Right cardiac atrium (tissue), 5 donors: ENCODE measurements around the gene PRR15. TPM values are rescaled to one million over a fixed set of nuclear protein-coding genes. Genes with fewer than 3 reads are reported as not detected.

ENCODE experiments used
- ATAC-seq, 2 donors: fragments of 200-7000 bp; cut with Tn5 transposase; one replicate each; pipeline versions ENCODE4 v1.8.0 to v1.9.1; 2020; ENCODE audit warnings: moderate library complexity in 2 of 2, mild to moderate bottlenecking in 1 of 2
- DNase-seq, 3 donors: peaks; one replicate each; pipeline ENCODE4 v3.0.0-alpha.2; 2020
- H3K27ac ChIP-seq: one replicate; pipeline ENCODE4 v1.5.1; 2013; ENCODE audit warnings: mild to moderate bottlenecking, low read length, control low read depth, moderate library complexity
- H3K27me3 ChIP-seq: one replicate; pipeline ENCODE4 v1.6.1; 2013; ENCODE audit not compliant: control insufficient read depth, insufficient read depth
- H3K4me1 ChIP-seq: one replicate; pipeline ENCODE4 v1.6.1; 2013; ENCODE audit warnings: low read length; ENCODE audit not compliant: control insufficient read depth, insufficient read depth
- H3K4me3 ChIP-seq: one replicate; pipeline ENCODE4 v1.5.1; 2013; ENCODE audit warnings: low read length, control low read depth
- H3K9me3 ChIP-seq: one replicate; pipeline ENCODE4 v1.6.1; 2013; ENCODE audit warnings: low read length; ENCODE audit not compliant: control insufficient read depth
- whole genome bisulfite sequencing: extraction: QIAGEN DNeasy Blood & Tissue Kit; methylation state at CpG from one replicate; pipeline ENCODE4 v1.1.7; 2013; 5-methylcytosine and 5-hydroxymethylcytosine counted together
- intact Hi-C, 4 donors: fragments of 100-400 bp; cut with DNase I; formaldehyde crosslinking; loops; one replicate each; pipeline versions ENCODE4 v1.11.0 to v1.14.0; 2022 to 2023
- polyA plus RNA-seq: library from polyadenylated mRNA; stranded (reverse); fragments of 200-250 nt; gene quantifications from one replicate; pipeline ENCODE4 v1.2.3, GENCODE V29; 2013
- total RNA-seq, 4 donors: library from RNA; stranded (reverse); fragmentation: NEBNext Ultra II Directional; extraction: Animal tissue kit (Norgen Biotek cat#: 25700); gene quantifications; one replicate each; pipeline ENCODE4 v1.2.1, GENCODE V29; 2021
- donor health status: healthy with polysubstance abuse.
- donor health status: DM: no; HTN: yes; CAD: no.
- donor health status: DM: no; HTN: no; CAD: no.
- donor health status: DM: no; HTN: yes; CAD: no; lungs with severe emphysema.
- donor health status: DM: yes; HTN: yes; CAD: no.

PRR15 gene
- total and polyA plus RNA-seq, 5 donors = 0.49 to 1.5 (median 0.68) TPM

DNA sequence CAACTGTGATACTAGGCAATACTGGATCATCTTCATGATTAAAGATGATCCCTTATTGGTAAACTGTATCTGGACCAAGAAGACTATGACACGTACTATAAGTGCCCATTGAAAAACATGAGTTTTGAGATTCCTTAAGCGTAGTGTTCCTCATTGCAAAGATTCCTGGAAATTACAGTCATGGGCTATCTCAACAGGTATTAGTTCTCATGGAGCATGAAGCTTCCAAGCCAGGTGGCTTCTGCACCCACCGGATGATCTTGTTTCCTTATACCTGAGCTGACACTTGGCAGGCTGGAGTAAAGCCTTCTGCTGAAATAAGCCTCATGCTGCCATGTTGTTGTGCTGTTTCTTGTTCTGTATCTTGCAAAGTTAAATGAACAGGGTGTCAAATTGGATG is 8.6 kb upstream of the PRR15 start:
- Histone ChIP-seq H3K27me3 (no peaks in the 10 kb centered on the region), H3K4me1 (no peaks in the 10 kb centered on the region), H3K27ac (no peak overlapping the region), H3K9me3 (no peaks in the 10 kb centered on the region), H3K4me3 (no peak overlapping the region)
- ATAC-seq = no peak
- 93% methylated on average over 3 of the region's 3 CpGs for WGBS
- DNase-seq = no peak
- intact Hi-C loops = no loop called here

DNA sequence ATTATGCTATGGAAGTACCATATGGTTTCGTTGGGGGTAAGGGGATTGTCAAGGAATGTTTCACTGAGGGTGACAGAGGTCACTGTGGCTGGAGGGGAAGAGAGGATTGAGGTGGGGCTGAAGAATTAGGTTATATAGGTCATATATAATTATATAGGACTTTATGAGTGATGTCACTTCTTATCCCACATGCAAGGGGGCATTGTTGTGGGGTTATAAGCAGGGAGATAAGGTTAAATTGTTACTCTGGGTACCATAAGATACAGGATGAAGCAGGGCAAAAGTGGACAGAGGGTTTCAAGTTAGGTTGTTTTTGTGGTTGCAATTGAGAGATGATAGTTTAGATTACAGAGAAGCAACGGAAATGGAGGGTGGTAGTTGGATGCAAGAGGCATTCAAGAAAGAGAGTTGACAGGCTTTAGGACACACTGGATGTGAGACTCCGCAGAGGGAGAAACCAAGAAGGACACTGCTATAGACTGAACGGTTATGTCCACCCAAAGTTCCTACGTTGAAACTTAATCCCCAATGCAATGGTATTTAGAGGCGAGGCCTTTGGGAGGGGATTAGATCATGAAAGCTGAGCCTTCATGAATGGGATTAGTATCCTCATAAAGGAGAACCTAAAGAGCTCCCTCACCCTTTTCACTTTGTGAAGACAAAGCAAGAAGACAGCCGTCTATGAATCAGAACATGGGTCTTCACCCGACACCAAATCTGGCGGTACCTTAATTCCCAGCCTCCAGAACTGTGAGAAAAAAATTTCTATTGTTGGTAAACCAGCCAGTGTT is 7.0 kb upstream of the PRR15 start:
- Histone ChIP-seq H3K9me3 (no peaks in the 10 kb centered on the region), H3K4me1 (no peaks in the 10 kb centered on the region), H3K27me3 (no peaks in the 10 kb centered on the region), H3K4me3 (no peak overlapping the region), H3K27ac (no peak overlapping the region)
- DNase-seq (no peak), ATAC-seq (no peak)
- 87% methylated on average over 9 of the region's 9 CpGs for WGBS
- intact Hi-C loops = no loop called here

DNA sequence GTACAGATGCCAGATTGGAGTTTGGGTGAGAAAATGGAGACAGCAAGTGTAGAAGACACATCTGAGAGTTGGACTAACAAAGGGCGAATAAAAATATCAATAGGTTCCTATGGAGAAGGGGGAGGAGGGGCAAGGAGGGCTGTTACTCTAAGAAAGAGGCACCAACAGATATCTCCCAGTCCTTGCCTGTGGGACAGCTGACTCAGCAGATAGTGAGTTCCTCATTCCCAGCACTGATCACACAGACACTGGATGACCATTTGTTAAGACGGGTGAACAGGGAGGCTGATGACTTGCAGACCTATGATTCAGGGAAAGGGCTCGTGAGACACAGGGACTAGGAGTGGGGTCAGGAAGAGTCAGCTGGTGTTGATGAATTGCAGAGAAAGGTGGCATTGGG is 5.7 kb upstream of the PRR15 start:
- WGBS = 44% methylated on average over 3 of the region's 3 CpGs
- intact Hi-C loops = no loop called here
- no peak overlapping the region for H3K27ac ChIP-seq
- H3K9me3 ChIP-seq = no peaks in the 10 kb centered on the region
- ATAC-seq = peak in 1 of 2 donors; percentile 33
- DNase-seq = no peak
- no peak overlapping the region for H3K4me3 ChIP-seq
- H3K4me1 ChIP-seq = no peaks in the 10 kb centered on the region
- H3K27me3 ChIP-seq = no peaks in the 10 kb centered on the region

DNA sequence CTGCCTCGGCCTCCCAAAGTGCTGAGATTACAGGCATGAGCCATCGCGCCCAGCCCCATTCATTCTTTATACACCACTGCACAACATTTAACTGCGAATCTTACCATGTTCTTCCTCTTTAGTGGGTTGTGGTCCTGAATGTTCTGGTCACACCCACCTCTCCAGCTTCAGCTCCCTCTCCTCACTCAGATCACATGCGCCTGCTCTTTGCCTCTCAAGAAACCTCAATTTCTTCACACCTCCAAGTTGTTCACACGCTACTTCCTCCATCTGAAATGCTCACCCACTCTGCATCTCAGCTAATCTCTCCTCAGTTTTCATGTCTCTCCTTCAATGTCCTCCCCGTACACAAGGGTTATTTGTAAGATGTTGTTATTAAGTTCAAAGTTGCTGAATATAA is 2.4 kb upstream of the PRR15 start:
- Histone ChIP-seq H3K27me3 (no peaks in the 10 kb centered on the region), H3K27ac (no peak overlapping the region), H3K4me1 (no peaks in the 10 kb centered on the region), H3K4me3 (no peak overlapping the region), H3K9me3 (no peaks in the 10 kb centered on the region)
- WGBS = 86% methylated on average over 7 of the region's 7 CpGs
- ATAC-seq (no peak), DNase-seq (no peak)
- intact Hi-C loops = no loop called here

DNA sequence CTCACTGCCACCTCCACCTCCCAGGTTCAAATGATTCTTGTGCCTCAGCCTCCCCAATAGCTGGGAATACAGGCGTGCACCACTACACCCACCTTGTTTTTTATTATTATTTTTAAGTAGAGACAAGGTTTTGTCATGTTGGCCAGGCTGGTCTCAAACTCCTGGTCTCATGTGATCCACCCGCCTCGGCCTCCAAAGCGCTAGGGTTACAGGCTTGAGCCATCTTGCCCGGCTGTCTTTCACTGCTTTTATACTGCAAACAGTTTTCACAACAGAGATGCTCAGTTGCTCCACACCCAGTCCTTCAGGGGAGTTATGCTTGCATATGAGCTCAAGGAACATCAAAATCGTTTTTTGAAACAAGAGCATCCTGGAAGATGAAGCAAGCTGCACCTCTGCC is 1.3 kb upstream of the PRR15 start:
- WGBS = 81% methylated on average over 6 of the region's 6 CpGs

DNA sequence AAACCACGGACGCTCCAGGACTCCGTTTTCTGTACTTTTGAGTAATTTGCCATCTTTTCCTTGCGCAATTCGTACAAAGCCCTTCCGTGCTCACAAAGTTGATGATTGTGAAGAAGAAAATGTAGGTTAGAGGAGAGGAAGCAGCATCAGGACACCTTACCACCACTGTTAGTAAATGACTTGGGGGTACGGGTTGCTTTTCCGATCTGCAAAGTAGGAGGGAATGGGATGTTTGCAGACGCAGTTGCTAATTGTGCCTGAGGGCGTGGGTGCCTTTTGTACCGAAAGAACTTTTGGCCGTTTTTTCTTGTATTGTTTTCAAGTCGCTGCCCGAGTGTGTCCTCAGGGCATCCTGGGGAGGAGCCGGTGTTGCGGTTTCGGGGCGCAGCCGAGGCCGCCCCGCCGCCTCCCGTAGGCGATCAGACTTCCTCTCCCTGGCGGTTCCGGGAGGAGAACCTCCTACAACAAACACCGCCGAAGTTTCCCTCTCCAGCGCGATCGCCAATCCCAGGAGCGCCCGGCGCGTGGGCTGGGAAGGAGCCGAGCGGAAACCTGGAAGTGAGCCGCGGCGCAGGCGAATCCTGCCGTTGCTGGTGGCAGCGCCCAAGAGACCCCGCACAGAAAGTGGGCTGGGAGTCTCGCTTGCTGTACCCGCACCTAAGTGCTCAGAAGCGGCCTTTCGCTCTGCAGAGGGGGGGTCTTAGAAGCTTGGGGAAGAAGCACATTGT is 1.0 kb downstream of the PRR15 start:
- peak overlapping the region; percentile 45 for H3K4me3 ChIP-seq
- WGBS = under 1% methylated on average over 48 of the region's 48 CpGs
- no peak overlapping the region for H3K27ac ChIP-seq
- H3K27me3 ChIP-seq = no peaks in the 10 kb centered on the region
- ATAC-seq = peak; percentile 73 to 88
- no peaks in the 10 kb centered on the region for H3K9me3 ChIP-seq
- intact Hi-C loops = no loop called here
- peak; percentile 65 to 86 (median 84) for DNase-seq
- H3K4me1 ChIP-seq = no peaks in the 10 kb centered on the region

More for the DNA sequence above, 1.3 kb upstream of the PRR15 start:
- Histone ChIP-seq H3K27me3 (no peaks in the 10 kb centered on the region), H3K9me3 (no peaks in the 10 kb centered on the region), H3K4me3 (no peak overlapping the region), H3K27ac (no peak overlapping the region), H3K4me1 (no peaks in the 10 kb centered on the region)
- no peak for ATAC-seq
- intact Hi-C loops = no loop called here
- no peak for DNase-seq

DNA sequence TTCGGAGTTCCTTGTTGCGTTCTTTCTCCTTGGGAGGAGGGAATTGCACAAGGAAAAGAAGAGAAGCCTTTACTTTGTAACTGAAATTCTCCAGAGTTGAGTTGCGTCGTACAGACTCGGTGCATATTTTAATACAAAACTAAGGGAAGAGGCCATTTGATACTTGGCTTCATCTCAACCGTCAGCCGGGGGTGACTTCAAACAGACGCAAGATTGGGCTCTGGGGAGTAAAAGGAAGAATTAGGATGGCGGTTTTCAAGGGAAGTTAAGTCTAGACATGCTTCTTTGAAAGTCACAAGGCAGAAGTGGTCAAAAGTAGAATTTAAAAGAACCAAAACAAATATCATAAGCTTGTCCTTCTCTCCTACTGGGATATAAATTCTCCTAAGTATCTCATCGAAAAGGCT is 1.6 kb downstream of the PRR15 start:
- Histone ChIP-seq H3K27ac (no peak overlapping the region), H3K9me3 (no peaks in the 10 kb centered on the region), H3K27me3 (no peaks in the 10 kb centered on the region), H3K4me1 (no peaks in the 10 kb centered on the region), H3K4me3 (peak overlapping the region; percentile 45)
- 2% methylated on average over 10 of the region's 10 CpGs for WGBS
- intact Hi-C loops = no loop called here
- DNase-seq = no peak
- no peak for ATAC-seq

DNA sequence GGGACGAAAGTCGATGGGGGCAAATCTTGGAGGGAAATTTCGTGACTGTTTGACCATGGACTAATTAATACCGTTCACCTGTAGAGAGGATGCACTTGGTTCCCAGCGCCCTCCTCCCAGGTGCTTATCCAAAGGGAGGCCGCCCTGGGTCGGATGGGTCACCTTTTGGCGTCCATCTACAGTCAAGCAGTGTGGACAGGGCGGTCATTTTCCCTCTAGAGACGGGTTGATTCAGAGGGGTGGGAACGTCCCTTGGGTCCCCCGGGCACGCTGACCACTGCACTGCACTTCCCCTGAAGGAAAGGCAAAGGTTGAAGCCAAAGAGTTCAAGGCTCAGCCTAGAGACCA is 2.0 kb downstream of the PRR15 start:
- H3K4me1 ChIP-seq = no peaks in the 10 kb centered on the region
- H3K27ac ChIP-seq = no peak overlapping the region
- no peaks in the 10 kb centered on the region for H3K27me3 ChIP-seq
- intact Hi-C loops = no loop called here
- no peaks in the 10 kb centered on the region for H3K9me3 ChIP-seq
- WGBS = 16% methylated on average over 13 of the region's 13 CpGs
- peak in 1 of 3 donors; percentile 18 for DNase-seq
- peak overlapping the region; percentile 46 for H3K4me3 ChIP-seq
- ATAC-seq = peak in 1 of 2 donors; percentile 10

DNA sequence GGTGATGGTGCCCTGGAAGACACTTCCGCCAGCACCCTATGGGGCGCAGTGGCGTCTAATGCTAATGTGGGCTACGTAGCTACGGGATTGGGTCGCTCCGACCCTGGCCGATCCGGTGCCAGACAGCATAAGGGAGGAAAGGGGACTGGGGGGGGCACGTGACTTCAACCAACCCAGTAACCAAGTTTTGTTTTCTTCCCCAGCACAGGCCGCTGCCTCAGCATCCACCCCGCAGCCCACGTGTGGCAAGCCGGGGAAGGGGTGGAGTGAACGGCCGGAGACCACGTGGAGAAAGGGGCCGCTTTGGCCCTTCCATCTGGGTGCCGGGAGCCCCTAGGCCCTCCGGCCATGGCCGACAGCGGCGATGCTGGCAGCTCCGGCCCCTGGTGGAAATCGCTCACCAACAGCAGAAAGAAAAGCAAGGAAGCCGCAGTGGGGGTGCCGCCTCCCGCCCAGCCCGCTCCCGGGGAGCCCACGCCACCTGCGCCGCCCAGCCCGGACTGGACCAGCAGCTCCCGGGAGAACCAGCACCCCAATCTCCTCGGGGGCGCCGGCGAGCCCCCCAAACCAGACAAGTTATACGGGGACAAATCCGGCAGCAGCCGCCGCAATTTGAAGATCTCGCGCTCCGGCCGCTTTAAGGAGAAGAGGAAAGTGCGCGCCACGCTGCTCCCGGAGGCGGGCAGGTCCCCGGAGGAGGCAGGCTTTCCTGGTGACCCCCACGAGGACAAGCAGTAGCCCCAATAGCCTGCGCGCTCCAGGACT is 2.5 kb downstream of the PRR15 start:
- WGBS = 4% methylated on average over 56 of the region's 56 CpGs
- no peaks in the 10 kb centered on the region for H3K9me3 ChIP-seq
- H3K27me3 ChIP-seq = no peaks in the 10 kb centered on the region
- peak; percentile 47 to 50 for ATAC-seq
- H3K27ac ChIP-seq = no peak overlapping the region
- peak; percentile 21 to 62 (median 61) for DNase-seq
- intact Hi-C loops = no loop called here
- H3K4me1 ChIP-seq = no peaks in the 10 kb centered on the region
- H3K4me3 ChIP-seq = peak overlapping the region; percentile 46

DNA sequence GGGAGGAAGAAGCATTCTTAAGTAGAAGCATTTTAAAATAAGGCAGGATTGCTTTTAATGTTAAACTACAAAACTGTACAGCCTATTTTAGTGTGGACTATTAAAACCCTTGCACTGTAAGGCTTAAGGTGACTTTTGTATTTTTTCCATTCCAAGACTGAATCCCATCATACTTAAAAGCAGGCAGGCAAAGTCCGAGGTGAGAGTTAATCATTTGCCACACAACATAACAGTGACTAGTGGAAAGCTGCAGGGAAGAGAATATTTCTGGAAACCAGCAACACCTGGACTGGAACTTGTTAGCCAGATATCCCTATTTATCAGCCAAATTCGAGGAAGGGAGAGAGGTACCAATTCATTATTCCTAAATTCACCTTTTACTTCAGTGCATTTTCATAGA is 3.5 kb downstream of the PRR15 start:
- WGBS = 89% methylated on average over 2 of the region's 2 CpGs

DNA sequence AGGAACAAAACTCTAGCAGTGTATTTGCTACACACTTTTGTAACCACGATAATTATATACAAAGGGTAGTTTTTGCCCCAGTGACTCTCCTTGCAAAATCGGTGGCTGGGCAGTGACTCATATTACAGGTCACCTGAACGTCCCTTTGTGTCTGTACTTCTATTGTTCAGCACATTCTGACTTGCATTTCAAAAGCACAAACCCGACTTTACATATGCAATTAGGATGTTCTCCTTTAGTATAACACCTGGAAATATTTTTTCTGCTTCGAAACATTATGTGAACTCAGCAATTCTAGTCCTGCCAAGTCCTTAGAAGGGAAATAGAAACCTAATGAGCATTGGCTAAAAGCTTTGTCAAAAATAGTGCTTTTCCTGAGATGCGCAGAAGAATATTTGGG is 6.0 kb downstream of the PRR15 start:
- no peaks in the 10 kb centered on the region for H3K9me3 ChIP-seq
- whole genome bisulfite sequencing = 58% methylated on average over 6 of the region's 6 CpGs
- intact Hi-C loops = no loop called here
- no peaks in the 10 kb centered on the region for H3K4me1 ChIP-seq
- no peak for DNase-seq
- no peak overlapping the region for H3K27ac ChIP-seq
- ATAC-seq = no peak
- H3K27me3 ChIP-seq = no peaks in the 10 kb centered on the region
- H3K4me3 ChIP-seq = no peak overlapping the region

More for the DNA sequence above, 3.5 kb downstream of the PRR15 start:
- Histone ChIP-seq H3K27me3 (no peaks in the 10 kb centered on the region), H3K4me1 (no peaks in the 10 kb centered on the region), H3K27ac (no peak overlapping the region), H3K4me3 (no peak overlapping the region), H3K9me3 (no peaks in the 10 kb centered on the region)
- ATAC-seq (no peak), DNase-seq (no peak)
- intact Hi-C loops = no loop called here
